Measurements from ENCODE around the gene ESRP2.

ESRP2 gene

DNA sequence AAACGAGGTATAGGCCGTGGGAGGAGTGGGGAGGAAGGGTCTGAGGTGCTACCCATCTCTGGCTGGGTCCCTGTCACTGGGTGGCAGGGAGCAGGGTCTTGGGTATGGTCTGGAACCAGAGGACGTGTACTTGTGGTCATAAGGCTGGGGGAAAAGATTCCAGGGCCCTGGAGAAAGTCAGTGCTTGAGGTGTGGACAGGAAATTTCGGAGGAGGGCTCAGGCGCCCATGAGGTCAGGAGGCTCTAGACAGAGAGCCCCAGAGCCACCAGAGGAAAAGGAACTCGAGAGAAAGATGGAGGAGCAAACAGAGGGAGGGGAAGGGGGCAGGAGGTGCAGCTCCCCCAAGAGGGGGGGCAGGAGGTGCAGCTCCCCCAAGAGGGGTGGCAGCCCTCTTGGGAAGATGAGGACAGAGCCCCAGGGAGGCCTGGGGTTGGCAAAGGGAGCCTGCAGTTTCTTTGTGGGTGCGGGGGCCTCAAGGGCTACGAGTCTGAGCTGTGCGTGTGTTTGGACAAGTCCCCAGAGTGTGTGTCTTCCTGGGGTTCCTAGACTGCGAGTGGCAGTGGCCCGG, 27.7 kb upstream of the ESRP2 start:
- no peak for DNase-seq

DNA sequence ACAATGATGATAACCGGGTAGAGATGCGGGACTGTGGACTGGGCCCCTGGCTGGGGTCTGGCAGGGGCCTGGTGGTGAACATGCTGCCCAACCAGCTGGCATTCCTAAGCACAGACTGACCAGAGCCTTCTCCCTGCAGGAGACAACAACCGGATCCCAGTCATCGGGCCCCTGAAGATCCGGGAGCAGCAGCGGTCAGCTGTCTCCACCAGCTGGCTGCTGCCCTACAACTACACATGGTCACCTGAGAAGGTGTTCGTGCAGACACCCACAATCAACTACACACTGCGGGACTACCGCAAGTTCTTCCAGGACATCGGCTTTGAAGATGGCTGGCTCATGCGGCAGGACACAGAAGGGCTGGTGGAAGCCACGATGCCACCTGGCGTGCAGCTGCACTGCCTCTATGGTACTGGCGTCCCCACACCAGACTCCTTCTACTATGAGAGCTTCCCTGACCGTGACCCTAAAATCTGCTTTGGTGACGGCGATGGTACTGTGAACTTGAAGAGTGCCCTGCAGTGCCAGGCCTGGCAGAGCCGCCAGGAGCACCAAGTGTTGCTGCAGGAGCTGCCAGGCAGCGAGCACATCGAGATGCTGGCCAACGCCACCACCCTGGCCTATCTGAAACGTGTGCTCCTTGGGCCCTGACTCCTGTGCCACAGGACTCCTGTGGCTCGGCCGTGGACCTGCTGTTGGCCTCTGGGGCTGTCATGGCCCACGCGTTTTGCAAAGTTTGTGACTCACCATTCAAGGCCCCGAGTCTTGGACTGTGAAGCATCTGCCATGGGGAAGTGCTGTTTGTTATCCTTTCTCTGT, 23.3 kb upstream of the ESRP2 start:
- DNase-seq, result no peak

DNA sequence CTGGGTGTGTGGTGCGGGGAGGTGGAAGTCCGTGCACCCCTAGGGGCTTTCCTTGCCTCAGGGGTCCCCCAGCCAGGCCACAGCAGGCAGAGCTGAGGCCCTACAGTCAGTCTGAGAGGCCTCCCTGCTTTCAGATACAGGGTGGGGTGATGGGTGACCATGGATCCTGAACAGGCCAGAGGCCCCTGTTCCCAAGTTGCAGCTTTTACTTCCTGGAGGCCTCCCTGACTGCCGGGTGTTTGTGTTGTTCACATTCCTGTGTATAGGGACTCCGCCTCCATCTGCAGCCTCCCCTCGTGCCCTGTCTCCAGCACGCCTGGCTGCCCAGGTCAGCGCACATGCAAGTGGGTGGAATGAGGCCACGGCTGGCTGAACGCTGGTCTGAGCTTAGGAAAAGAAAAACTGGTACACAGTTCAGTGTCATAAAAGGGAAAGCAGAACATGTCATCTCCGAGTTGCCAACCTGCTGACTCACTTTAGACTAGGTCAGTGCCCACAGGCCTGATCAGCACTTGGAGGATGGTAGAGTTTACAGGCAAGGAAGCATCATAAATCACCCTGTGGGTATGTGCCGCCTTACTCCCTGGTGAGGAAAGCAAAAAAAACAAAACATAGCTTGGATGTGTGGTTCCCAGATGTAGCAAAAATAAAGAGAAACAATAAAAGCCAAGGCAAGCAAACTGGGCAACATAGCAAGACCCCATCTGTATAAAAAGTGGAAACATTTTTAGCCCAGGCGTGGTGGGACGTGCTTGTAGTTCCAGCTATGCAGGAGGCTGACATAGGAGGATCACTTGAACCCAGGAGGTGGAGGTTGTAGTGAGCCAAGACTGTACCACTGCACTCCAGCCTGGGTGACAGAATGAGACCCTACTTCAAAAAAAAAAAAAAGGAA, 22.2 kb upstream of the ESRP2 start:
- peak; percentile 83 for DNase-seq

DNA sequence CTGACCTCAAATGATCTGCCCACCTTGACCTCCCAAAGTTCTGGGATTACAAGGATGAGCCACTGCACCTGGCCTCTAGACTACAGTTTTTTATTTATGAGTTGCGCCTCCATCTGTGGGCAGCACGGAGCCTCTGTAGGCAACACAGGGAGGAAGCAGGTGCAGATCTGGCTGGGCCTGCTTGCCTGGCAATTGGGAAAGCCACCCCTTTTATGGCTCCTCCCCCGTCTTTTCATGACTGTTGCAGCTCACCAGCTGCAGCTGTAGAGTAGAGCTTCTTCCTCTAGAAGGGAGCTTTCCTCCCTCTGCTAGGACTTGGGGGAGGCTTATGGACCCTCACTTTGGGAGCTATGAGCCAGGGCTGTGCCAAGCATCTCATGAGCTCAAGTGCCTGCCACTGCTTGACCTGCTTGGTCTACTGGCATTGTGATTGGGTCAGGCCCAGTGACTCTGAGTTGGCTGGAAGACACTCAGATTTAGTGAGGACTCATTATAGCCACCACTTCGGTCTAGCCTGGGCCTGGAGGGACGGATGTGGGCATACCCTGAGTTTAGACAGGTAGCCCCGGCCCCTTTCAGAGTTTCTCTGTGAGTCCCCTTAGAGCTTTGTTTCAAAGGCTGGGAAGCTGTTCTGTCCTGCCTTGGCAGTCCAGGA, 21.5 kb upstream of the ESRP2 start:
- peak; percentile 93 for DNase-seq

DNA sequence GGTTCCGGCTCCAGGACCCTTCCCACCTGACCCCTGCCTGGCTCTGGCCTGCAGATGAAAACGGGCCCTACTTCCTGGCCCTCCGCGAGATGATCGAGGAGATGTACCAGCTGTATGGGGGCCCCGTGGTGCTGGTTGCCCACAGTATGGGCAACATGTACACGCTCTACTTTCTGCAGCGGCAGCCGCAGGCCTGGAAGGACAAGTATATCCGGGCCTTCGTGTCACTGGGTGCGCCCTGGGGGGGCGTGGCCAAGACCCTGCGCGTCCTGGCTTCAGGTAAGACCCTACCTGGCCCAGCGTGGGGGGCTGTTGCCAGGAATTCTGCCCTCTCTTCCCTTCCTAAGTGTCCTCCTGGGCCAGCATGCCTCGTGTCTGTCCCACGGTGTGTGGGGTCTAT, 19.8 kb upstream of the ESRP2 start:
- DNase-seq, result no peak

DNA sequence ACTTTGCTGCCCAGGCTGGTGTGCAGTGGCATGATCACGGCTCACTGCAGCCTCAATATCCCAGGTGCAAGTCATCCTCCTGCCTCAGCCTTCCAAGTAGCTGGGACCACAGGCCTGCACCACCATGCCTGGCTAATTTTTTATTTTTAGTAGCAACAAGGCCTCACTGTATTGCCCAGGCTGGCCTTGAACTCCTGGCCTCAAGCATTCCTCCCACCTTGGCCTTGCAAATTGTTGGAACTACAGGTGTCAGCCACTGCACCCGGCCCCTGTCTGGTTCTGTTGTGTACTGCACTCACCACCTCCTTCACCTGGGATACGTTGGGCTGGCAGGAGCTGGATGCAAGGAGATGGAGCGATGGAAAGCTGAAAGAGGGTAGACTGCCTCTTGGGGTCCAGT, 17.8 kb upstream of the ESRP2 start:
- DNase-seq, result no peak

DNA sequence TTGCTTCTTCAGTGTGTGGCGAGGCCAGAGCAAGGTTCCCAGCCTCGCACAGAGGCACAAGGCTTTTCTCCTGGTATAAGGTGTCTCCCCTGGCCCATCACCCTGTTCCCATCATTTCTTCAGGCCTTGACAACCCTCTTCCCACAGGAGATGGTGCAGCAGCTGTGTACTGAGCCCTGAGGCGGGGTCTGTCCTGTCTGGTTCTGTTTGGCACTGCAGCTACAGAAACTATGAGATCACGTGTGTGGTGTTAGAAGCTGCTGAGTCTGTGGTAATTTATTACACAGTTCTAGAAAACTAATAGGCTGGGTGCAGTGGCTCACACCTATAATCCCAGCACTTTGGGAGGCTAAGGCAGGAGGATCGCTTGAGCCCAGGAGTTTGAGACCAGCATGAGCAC, 16.5 kb upstream of the ESRP2 start:
- DNase-seq, result no peak

DNA sequence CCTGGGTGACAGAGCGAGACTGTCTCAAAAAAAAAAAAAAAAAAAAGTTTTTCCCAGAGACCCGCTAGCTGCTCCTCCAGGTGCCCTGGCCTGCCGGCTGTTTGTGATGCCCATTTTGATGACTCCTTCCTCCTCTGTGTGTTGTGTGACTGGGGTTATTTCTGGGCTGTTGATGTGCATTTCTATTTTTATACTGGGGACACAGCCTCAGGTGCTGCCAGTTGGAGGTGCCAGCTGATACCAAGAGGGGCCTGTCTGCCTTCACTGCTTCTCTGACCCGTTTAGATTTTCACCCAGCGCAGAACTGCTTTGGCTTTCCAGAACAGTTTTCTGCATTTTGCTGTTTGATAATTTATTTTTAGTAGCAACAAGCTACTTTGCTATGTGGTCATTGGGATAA, 15.9 kb upstream of the ESRP2 start:
- no peak for DNase-seq

DNA sequence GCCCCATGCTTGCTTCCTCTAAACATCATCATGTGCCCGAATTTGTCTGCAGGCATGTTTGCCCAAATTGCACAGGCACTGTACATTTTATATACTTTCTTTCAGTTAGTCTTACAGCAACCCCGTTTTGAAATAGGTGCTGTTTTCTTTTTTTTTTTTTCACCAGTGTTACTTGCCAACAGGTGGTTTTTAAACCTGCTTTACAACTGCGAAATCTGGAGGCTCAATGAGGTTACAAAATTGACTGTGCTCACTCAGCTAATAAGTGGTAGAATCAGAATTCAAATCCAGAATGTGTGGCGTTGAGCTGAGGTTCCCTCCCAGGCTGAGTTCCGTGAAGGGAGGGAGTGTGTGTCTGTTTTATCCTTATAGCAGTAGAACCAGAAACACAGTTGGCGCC, 15.0 kb upstream of the ESRP2 start:
- no peak for DNase-seq

DNA sequence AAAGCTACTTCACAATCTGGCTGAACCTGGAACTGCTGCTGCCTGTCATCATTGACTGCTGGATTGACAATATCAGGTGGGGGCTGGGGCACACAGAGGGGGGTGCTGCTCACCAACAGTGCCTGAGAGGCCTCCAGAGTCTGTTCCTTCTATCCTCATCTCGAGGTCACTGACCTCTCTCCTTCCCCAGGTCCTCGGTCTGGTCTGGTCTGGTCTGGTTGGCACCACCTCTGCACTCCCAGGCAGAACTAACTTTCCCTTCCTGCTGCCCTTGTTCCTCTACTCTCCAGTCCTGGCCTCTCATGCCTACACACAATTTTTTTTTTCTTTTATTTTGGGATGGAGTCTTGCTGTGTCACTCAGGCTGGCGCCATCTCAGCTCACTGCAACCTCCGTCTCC, 13.4 kb upstream of the ESRP2 start:
- no peak for DNase-seq

DNA sequence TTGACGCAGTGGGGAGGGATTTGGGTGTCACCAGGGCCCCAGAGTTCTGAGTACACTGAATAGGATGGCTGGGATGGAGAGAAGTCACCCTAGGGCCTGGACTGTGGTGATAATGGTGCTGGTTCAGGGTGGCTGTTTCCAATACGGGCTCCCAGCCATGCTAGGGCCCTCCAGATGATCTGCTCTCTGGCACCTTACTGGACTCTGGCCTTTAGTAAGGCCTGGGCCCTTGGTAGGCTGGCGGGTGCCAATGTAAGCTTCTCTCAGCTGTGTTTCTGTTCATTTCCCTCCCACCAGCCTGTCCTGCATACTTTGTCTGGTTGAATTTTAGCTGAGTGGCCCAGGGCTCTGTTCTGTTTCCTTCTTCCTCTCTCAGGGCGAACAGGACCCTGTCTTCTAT, 12.0 kb upstream of the ESRP2 start:
- no peak for DNase-seq

DNA sequence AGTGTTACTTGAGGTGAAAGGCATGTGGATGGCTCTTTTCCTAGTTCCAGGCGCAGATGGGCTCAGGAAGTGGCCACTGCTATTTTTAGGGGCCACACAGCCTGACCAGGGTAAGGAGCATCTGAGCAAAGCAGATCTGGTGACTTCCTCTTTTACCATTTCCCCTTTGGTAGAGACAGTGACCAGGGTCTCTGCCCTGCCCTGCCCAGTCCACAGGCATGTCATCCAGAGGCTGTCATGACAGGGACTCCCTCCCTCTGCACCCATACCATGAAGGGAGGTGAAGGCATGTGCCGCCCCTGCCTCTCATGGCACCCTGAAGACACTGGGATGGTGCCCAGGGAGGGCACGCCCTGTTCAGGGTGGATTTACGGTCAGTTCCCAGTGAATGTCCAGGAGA, 11.5 kb upstream of the ESRP2 start:
- DNase-seq, result no peak

DNA sequence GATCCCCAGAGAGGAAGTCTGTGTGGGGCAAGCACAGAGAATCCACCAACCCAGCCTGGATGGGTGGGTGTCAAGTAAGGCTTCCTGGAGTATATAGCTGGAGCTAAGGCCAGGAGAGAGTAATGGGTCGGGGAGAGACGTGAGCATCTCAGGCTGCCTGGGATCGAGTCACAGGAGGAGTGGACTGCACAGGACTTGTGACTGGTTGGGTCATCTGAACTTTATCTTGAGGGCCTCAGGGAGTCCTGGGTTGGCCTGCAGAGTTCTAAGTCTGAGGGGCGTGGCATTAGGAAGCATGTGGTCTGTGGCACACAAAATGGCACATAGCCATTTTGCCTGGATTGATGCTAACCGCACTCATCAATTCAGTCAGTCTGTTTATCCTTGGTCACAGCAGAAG, 10.7 kb upstream of the ESRP2 start:
- no peak for DNase-seq

DNA sequence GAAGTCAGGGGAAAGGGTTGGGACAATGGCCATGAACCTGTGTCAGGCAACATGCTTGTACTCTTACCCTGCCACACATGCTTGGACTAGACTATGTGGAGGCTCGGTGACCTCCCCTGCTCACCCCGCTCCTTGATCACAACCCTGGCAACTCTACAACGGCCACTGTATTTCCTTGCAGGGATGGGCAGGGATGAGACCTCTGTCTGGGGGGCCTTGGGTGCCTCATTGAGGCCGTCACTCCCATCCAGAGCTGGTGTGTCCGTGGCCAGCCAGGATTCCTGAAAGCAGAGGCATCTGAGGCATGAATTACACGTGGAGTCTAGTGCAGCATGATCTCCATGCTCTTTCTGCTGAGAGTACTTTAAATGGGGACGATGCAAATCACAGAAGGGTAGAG, 10.2 kb upstream of the ESRP2 start:
- no peak for DNase-seq

DNA sequence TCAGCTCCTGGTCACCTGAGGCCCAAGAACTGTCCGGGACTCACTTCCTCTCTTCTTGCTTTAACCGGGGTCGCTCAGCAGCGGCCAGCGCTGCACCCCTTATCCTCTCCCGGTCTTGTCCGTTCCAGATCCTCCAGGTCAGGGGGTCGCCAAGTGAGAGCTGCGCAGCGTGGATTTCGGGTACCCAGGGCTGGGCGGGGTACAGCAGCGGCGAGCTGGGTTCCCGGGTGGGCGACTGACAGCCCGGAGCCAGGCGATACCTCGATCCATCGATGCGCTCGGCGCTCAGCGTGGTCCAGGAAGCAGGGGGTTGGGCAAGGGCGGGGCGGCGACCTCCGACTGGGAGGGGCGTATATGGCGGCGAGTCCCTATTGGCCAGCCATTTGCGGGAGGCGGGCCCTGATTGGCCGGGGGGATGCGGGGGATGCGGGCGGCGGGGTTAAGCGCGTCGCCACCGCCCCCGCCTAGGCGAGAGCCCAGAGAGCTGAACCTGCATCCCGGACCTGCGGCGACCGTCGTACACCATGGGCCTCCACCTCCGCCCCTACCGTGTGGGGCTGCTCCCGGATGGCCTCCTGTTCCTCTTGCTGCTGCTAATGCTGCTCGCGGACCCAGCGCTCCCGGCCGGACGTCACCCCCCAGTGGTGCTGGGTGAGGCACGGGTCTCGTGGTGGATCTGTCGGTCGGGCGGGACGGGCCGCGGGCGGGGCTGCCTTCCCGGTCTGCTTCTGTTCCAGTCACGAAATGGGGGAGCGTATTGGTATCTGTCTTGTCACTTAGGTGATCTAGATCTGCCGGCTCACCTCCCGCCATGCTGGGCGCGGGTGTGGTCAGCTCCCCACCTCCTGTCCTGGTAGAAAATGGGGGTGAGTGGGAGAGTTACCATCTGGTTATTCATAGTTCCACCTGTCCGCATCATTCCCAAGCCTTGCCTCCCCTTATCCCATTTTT, 9.3 kb upstream of the ESRP2 start, which contains the start of gene PLA2G15:
TSS of gene PLA2G15 (plus strand) at position 471 of the 951 bp plus-strand sequence. CDS start at position 525, 54 bp downstream.
- DNase-seq, result peak; percentile 94

DNA sequence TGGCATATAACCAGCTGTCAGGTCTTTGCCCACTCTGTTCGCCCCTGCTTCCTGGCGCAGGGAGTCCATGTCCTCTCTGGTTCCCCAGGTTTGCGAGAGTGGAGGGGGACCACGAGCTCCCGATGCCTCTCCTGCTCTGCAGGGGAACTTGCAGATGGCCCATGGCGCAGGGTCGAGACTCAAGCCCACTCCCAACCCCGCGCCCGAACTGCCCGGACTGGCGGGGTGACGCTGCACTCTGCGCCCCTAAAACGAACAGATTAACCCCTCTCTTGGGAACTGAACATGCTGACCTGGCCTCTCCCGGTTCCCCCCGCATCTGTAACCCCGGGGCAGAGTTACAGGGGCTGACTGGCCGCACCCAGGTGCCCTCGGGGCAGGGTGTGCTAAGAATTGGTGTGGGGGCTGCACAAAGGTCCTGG, 8.6 kb upstream of the ESRP2 start:
- no peak for DNase-seq

DNA sequence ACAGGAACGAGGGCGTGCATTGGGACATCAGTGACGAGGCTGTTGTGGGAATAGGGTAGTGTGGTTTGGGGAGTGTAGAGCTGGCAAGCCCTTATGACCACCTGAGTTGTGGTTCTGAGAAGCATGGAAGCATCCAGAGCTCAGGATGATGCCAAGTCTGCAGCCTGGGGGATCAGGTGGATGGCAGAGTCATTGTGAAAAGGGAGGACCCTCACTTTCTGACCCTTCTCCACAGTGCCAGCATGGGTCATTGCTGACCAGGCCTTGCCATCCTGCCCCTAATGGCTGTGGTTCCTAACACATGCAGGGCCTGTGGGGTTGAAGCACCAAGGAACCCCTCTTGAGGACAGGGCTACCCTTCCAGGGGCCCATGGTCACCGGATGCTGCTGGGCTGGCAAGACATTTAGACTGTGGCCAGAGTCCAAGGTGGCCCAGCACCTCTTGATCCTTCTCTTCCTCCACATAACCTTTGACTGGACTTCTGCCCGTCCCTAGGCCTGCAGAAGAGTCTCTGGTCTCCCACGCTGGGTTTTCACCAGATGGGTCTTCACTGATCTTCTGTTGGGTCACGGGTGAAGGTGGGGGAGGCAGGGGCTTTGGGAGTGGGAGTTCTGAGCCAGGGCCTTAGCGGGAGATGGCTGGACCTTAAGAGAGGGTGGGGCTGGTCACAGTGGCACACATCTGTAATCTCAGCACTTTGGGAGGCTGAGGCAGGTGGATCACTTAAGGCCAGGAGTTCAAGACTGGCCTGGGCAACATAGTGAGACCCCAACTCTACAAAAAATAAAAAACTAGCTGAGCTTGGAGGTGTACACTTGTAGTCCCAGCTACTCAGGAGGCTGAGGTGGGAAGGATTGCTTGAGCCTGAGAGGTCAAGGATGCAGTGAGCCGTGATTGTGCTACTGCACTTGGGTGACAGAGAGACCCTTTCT, 7.3 kb upstream of the ESRP2 start:
- no peak for DNase-seq

DNA sequence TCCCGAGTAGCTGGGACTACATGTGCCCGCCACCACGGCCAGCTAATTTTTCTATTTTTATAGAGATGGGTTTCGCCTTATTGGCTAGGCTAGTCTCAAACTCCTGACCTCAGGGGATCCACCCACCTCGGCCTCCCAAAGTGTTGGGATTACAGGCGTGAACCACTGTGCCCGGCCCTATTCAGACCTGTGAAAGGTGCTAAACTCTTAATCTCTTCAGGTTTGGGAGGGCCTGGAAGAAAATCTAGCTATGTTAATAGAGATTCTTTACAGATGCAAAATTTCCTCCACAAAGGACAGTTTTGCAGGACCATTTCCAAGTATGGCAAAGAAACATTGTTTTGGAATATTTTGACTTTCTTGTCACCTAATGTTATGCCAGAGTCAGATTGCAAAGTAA, 6.2 kb upstream of the ESRP2 start:
- no peak for DNase-seq

DNA sequence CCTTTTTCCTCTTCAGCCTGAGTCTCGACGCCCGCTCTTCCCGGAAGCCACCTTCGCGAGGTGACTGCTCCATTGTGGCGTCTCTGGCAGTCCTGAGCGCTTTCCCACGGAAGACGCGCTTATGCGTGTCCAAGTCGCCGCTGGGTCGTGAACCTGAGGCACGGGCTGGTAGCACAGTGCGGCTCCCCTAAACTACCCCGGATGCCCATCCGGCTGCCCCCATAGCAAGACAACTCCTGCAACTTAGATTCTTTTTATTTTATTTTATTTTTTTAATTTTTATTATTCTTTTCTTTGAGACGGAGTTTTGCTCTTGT, 2.1 kb upstream of the ESRP2 start:
- no peak for DNase-seq

DNA sequence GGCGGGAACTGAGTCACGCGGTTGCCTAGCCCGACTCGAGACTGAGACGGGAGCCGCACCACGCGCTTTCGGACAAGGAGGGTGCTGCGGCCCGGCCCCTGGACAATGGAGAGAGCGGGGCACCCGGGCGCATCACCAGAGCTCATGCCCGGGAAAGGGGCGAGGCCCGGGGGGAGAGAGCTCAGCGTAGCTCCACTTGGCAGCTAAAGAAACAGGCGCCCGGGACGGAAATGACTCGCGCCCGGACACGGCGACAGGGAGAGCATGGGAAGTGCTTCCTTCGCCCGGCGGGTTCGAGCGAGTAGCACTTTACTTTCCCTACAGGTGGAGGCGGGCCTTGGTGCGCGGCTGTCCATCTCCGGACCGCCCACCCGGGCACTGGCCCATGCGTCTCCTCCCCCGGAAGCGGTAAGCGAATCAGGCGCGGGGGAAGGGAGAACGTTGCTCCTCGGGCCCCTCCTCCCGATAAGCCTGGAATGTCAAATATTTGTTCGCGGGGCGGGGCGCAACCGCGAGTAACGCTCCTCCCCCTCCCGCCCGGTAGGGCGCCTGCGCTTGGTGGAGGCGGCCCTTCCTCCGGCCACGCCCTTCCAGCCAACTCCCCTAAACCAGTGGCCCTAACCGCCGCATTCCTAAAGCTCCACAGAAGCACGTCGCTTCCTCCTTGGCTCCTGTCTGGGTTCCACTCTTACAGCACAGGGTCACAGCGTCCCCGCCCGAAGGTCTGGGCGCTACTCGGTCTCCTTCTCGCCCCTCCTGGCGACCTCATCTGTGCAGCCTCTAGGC, 1.5 kb upstream of the ESRP2 start:
- DNase-seq, result peak; percentile 98

All from DMS53 (cell line).